ENCODE results near the gene COL4A2. TPM values are rescaled to one million over a fixed set of nuclear protein-coding genes. Genes with fewer than 3 reads are reported as not detected.
A peak's percentile ranks its signal among the peaks of the same experiment; 100 is the strongest.

The COL4A2 gene
- total RNA-seq, 2 donors from 2014 or later, result 999 to 1,135 TPM

DNA sequence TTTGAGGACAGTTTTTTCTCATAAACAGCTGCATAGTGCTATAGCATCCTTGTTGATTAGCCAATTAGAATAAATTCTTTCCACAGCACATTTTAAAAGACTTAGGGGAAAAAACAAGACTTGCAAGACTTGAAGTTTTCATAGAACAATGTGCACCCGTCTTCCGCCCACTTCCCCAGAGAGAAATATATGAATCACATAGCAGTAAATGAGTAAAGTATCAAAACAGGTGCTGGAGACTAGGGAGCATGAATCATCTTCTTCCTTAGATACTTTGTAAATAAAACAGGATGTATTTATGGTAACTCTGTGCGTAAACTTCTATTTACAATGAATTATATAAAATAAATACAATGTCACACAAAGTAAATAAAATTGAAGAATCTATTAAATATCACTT is 75.1 kb downstream of the COL4A2 start:
- ATAC-seq (ENCODE audit: insufficient number of reproducible peaks, low FRiP score, low read depth) (no peak), DNase-seq (ENCODE audit: low spot score) (no peak)
- Histone ChIP-seq H3K4me3 (no peak overlapping the region), H3K4me1 (ENCODE audit: control insufficient read depth in 1 of 2, low read depth in 2 of 2) (peaks cover 22 to 56% of the 10 kb centered on the region in 2 donors), H3K36me3 (no peaks in the 10 kb centered on the region), H3K9me3 (no peaks in the 10 kb centered on the region), H3K27me3 (replicated peaks; ENCODE audit: insufficient read depth) (no peaks in the 10 kb centered on the region), H3K27ac (peak overlapping the region in 1 of 2 donors; percentile 78)
- TF ChIP-seq, protein P1, sequence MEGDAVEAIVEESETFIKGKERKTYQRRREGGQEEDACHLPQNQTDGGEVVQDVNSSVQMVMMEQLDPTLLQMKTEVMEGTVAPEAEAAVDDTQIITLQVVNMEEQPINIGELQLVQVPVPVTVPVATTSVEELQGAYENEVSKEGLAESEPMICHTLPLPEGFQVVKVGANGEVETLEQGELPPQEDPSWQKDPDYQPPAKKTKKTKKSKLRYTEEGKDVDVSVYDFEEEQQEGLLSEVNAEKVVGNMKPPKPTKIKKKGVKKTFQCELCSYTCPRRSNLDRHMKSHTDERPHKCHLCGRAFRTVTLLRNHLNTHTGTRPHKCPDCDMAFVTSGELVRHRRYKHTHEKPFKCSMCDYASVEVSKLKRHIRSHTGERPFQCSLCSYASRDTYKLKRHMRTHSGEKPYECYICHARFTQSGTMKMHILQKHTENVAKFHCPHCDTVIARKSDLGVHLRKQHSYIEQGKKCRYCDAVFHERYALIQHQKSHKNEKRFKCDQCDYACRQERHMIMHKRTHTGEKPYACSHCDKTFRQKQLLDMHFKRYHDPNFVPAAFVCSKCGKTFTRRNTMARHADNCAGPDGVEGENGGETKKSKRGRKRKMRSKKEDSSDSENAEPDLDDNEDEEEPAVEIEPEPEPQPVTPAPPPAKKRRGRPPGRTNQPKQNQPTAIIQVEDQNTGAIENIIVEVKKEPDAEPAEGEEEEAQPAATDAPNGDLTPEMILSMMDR (IDR thresholded peaks at IDR 0.05), result no peak

DNA sequence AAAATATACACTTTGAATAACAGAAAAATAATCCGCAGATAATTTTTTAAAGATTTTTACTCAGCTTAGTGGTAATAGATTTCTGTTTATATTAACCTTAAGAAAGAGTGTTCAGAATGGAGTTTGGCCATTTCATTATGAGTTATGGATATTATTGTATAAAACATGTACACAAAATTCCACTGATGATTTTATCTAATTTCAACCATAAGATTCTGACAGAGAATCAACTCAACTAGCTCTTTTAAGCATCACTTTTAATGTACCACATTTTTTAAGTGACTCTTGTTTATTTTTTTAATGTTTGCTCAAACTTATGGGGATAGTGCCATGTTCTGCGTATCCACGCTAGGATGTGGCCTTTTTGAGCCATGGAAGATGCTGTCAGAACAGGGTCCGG is 75.7 kb downstream of the COL4A2 start:
- no peak for ATAC-seq (ENCODE audit: insufficient number of reproducible peaks, low FRiP score, low read depth)
- Histone ChIP-seq H3K9me3 (no peaks in the 10 kb centered on the region), H3K27me3 (replicated peaks; ENCODE audit: insufficient read depth) (no peaks in the 10 kb centered on the region), H3K27ac (no peak overlapping the region), H3K4me3 (no peak overlapping the region), H3K4me1 (ENCODE audit: control insufficient read depth in 1 of 2, low read depth in 2 of 2) (peaks cover 23 to 56% of the 10 kb centered on the region in 2 donors), H3K36me3 (no peaks in the 10 kb centered on the region)
- TF ChIP-seq, protein P1 (IDR thresholded peaks at IDR 0.05), result no peak
- DNase-seq (ENCODE audit: low spot score), result no peak

DNA sequence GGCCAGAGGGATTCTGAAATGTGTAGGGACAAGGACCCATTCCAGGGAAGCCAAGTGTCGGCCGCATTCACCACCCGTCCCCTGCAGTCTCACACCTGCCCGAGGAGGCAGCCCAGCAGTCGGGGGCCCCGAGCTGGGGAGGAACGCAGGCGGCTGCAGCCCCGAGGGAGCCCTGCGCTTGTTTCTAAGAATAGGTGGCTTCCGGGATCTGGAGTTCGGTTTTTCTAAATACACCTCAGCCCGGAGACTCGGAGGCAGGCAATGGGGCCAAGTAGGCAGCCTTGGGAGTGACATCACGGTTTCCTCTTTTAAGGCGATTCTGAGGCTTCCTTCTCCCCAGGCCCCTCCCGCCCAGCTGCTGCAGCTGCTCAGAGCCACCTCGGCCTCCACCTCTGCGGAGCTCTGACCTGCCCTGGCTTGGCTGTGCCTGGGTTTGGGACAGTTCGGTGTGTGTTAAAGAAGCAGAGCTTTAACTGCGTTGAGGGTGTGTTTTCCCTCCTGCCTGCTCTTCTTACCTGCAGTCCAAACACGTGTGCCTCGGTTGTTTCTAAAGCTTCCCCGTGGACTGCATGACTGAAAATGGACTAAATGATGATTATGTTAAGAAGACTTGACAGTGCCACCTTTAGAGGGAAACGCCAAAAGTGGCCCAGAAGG is 80.5 kb downstream of the COL4A2 start:
- Histone ChIP-seq H3K9me3 (no peaks in the 10 kb centered on the region), H3K27me3 (replicated peaks; ENCODE audit: insufficient read depth) (no peaks in the 10 kb centered on the region), H3K4me3 (peak overlapping the region; percentile 60), H3K27ac (peak overlapping the region; percentile 98 to 99), H3K4me1 (ENCODE audit: control insufficient read depth in 1 of 2, low read depth in 2 of 2) (peaks cover 19 to 65% of the 10 kb centered on the region in 2 donors), H3K36me3 (no peaks in the 10 kb centered on the region)
- TF ChIP-seq, protein P1 (IDR thresholded peaks at IDR 0.05), result no peak
- ATAC-seq (ENCODE audit: insufficient number of reproducible peaks, low FRiP score, low read depth) (peak; percentile 80), DNase-seq (ENCODE audit: low spot score) (peak; percentile 56)

DNA sequence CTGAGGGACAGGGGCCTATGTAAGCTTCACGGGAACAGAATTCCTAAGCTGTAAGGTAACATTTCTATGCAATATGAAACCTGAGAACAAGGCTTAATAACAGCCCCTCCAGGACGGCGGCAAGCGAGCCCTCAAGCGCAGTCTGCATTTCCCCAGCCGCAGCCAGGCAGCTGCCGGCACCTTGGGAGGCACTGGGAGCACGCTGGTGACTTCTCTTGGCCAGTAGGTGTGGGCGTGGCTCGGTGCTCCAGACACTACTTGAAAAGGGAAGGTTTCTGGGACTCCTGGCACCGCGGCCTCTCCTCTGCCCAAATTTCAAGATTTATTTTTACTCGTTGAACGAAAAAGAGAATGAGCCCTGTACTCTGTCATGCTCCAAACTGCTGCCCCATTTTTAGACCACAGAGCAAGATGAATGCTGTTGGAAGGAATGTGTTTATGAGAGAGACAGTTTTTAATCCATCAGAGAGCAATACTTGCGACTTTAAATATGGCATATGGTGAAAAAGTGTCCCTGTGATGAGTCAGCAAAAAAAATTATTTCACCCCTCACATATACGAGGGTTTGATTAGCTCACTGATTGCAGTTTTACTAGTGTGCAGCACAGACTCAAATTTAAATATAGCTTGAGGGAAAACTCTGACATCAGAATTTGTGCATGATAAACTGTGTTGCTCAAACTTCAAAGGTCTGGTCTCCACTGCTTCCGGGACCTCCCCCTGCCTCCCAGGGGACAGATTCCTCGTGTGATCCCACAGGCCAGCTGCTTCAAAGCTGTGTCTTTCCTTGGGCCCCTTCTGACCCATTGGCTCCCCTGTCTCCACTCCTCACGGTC is 81.2 kb downstream of the COL4A2 start:
- ATAC-seq (ENCODE audit: insufficient number of reproducible peaks, low FRiP score, low read depth), result peak; percentile 71

DNA sequence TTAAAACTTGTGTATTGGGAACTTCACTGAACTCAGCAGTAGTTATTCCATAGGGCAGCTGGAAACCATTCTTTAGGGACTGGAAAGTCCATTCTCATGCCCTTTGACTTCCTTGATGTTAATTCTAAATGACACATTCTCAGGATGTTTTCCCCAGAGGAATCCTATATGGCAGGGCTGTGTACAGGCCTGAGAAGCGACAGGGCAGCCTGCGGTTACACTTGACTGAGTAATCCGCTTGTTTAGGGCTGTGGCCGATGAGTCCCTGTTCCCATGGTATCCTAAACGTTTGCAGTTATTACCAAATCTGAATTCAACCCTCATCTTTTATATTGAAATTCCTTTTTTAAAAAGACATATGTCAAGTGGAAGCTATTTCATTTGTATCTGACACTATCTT is 83.5 kb downstream of the COL4A2 start:
- H3K36me3 ChIP-seq, result no peaks in the 10 kb centered on the region
- no peak overlapping the region for H3K4me3 ChIP-seq
- no peaks in the 10 kb centered on the region for H3K9me3 ChIP-seq
- DNase-seq (ENCODE audit: low spot score) (no peak), ATAC-seq (ENCODE audit: insufficient number of reproducible peaks, low FRiP score, low read depth) (no peak)
- H3K27ac ChIP-seq, result peak overlapping the region; percentile 98 to 99
- H3K27me3 ChIP-seq (replicated peaks; ENCODE audit: insufficient read depth), result no peaks in the 10 kb centered on the region
- peaks cover 44 to 89% of the 10 kb centered on the region in 2 donors for H3K4me1 ChIP-seq (ENCODE audit: control insufficient read depth in 1 of 2, low read depth in 2 of 2)
- TF ChIP-seq, protein P1 (IDR thresholded peaks at IDR 0.05), result no peak

More for the DNA sequence above, 81.2 kb downstream of the COL4A2 start:
- Histone ChIP-seq H3K4me1 (ENCODE audit: control insufficient read depth in 1 of 2, low read depth in 2 of 2) (peaks cover 27 to 72% of the 10 kb centered on the region in 2 donors), H3K9me3 (no peaks in the 10 kb centered on the region), H3K27ac (peak overlapping the region; percentile 98 to 99), H3K4me3 (peak overlapping the region; percentile 60), H3K27me3 (replicated peaks; ENCODE audit: insufficient read depth) (no peaks in the 10 kb centered on the region), H3K36me3 (no peaks in the 10 kb centered on the region)
- TF ChIP-seq, protein P1 (IDR thresholded peaks at IDR 0.05), result no peak
- DNase-seq (ENCODE audit: low spot score), result peak; percentile 51
